Gastroesophageal sphincter (tissue), 3 donors: ENCODE results near the gene MICU1.

ENCODE experiments used
- EP300 ChIP-seq: sonication (generic); formaldehyde crosslinking; IDR thresholded peaks from one replicate; pipeline ENCODE4 v1.6.1; 2017; ENCODE audit warnings: antibody characterized with exemption, mild to moderate bottlenecking
- POLR2AphosphoS5 ChIP-seq: sonication (generic); formaldehyde crosslinking; IDR thresholded peaks from one replicate; pipeline ENCODE4 v1.6.1; 2017; ENCODE audit warnings: antibody characterized with exemption
- TF ChIP-seq, protein P1 (sequence below), 4 experiments: fragments of 200-600 bp in 2 of 4; fragments of 450-650 bp in 2 of 4; sonication (generic) in 1 of 4; IDR thresholded peaks; one replicate each; pipeline ENCODE4 v1.5.1; 2017 to 2019; ENCODE audit warnings: antibody characterized with exemption in 4 of 4, mild to moderate bottlenecking in 2 of 4, moderate library complexity in 2 of 4

DNA sequence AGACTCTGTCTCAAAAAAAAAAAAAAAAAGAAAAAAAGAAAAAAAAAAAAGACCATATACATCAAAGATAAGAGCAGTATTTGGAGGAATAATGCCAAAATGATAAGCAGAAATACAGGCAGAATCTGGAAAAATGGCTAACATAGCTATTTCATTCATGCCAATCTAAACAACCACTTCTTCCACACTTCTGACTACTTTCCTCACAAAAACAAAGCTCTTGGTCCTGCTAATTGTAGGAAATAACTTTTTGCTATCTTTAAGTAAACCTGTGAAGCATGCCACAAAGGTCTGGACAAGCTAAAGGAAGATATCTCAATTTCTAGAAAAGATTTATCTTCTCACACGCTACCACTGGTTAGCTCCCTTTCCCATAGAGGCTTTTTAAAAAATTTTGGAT is 30.4 kb downstream of the MICU1 start:
- TF ChIP-seq, protein P1, sequence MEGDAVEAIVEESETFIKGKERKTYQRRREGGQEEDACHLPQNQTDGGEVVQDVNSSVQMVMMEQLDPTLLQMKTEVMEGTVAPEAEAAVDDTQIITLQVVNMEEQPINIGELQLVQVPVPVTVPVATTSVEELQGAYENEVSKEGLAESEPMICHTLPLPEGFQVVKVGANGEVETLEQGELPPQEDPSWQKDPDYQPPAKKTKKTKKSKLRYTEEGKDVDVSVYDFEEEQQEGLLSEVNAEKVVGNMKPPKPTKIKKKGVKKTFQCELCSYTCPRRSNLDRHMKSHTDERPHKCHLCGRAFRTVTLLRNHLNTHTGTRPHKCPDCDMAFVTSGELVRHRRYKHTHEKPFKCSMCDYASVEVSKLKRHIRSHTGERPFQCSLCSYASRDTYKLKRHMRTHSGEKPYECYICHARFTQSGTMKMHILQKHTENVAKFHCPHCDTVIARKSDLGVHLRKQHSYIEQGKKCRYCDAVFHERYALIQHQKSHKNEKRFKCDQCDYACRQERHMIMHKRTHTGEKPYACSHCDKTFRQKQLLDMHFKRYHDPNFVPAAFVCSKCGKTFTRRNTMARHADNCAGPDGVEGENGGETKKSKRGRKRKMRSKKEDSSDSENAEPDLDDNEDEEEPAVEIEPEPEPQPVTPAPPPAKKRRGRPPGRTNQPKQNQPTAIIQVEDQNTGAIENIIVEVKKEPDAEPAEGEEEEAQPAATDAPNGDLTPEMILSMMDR (IDR thresholded peaks at IDR 0.05), result no peak
- no peak for TF ChIP-seq POLR2AphosphoS5
- no peak for TF ChIP-seq EP300
